ENCODE measurements around the gene PCCA.

GRCh38 chr13:100106705-100107104, 17.8 kb downstream of the PCCA start:
- TF ChIP-seq CTCF (IDR thresholded peaks at IDR 0.05) (no peak), POLR2A (IDR thresholded peaks at IDR 0.05) (no peak), POLR2AphosphoS5 (IDR thresholded peaks at IDR 0.05) (no peak), EP300 (IDR thresholded peaks at IDR 0.05) (no peak)
